ENCODE measurements around the gene GJA4. TPM values are rescaled to one million over a fixed set of nuclear protein-coding genes. Genes with fewer than 3 reads are reported as not detected.

The GJA4 gene
- total RNA-seq, 2 donors from 2014 or later = 41.3 to 64.2 TPM

DNA sequence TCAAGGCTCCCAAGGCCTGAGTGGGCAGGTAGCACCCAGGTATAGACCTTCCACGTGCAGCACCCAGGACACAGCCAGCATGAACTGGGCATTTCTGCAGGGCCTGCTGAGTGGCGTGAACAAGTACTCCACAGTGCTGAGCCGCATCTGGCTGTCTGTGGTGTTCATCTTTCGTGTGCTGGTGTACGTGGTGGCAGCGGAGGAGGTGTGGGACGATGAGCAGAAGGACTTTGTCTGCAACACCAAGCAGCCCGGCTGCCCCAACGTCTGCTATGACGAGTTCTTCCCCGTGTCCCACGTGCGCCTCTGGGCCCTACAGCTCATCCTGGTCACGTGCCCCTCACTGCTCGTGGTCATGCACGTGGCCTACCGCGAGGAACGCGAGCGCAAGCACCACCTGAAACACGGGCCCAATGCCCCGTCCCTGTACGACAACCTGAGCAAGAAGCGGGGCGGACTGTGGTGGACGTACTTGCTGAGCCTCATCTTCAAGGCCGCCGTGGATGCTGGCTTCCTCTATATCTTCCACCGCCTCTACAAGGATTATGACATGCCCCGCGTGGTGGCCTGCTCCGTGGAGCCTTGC lies 31.5 kb upstream of the GJA4 start:
- TF ChIP-seq, protein P1, sequence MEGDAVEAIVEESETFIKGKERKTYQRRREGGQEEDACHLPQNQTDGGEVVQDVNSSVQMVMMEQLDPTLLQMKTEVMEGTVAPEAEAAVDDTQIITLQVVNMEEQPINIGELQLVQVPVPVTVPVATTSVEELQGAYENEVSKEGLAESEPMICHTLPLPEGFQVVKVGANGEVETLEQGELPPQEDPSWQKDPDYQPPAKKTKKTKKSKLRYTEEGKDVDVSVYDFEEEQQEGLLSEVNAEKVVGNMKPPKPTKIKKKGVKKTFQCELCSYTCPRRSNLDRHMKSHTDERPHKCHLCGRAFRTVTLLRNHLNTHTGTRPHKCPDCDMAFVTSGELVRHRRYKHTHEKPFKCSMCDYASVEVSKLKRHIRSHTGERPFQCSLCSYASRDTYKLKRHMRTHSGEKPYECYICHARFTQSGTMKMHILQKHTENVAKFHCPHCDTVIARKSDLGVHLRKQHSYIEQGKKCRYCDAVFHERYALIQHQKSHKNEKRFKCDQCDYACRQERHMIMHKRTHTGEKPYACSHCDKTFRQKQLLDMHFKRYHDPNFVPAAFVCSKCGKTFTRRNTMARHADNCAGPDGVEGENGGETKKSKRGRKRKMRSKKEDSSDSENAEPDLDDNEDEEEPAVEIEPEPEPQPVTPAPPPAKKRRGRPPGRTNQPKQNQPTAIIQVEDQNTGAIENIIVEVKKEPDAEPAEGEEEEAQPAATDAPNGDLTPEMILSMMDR (IDR thresholded peaks at IDR 0.05) = no peak
- Histone ChIP-seq H3K36me3 (no peaks in the 10 kb centered on the region), H3K27me3 (replicated peaks; ENCODE audit: insufficient read depth) (no peaks in the 10 kb centered on the region), H3K4me1 (ENCODE audit: control insufficient read depth in 1 of 2, low read depth in 2 of 2) (no peaks in the 10 kb centered on the region), H3K4me3 (no peak overlapping the region), H3K9me3 (no peaks in the 10 kb centered on the region), H3K27ac (no peak overlapping the region)
- DNase-seq (ENCODE audit: low spot score) = no peak
- ATAC-seq (ENCODE audit: insufficient number of reproducible peaks, low FRiP score, low read depth) = no peak

DNA sequence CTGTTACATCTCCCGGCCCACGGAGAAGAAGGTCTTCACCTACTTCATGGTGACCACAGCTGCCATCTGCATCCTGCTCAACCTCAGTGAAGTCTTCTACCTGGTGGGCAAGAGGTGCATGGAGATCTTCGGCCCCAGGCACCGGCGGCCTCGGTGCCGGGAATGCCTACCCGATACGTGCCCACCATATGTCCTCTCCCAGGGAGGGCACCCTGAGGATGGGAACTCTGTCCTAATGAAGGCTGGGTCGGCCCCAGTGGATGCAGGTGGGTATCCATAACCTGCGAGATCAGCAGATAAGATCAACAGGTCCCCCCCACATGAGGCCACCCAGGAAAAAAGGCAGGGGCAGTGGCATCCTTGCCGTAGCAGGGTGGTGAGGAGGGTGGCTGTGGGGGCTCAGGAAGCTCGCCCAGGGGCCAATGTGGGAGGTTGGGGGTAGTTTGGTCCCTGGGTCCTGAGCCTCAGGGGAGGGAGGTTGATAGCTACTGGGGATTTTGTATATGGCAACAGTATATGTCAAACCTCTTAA lies 31.0 kb upstream of the GJA4 start:
- no peaks in the 10 kb centered on the region for H3K36me3 ChIP-seq

DNA sequence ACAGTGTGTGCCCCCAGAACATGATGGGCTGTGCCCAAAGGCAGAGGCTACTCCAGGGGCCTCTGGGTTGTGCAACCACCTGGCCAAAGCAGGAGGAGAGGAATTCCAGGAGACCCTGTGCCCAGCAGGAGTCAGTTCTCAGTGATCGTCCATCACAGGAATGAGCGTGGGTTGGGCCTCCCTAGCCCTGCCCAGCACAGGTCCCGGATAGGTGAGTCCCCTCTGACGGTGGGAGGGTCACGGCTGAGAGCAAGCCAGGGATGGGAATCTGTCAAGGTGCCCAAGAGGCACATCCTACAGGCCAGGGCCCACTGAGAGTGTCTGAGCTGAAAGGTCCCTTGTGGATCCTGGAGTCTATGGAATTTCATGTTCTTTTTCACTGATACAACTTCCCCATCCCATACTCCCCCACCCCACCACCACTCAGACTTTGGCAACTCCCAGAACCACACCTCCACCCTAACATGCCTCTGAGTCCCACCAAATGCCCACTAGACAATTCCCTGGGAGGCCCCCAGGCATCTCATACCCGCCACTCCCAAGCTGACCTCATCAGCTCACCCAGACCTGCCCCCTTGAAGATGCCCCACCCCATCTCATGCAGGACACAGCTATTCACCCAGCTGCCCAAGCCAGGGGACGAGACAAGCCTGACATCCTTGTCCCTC lies 30.2 kb upstream of the GJA4 start:
- Histone ChIP-seq H3K27ac (no peak overlapping the region), H3K9me3 (no peaks in the 10 kb centered on the region), H3K36me3 (no peaks in the 10 kb centered on the region), H3K27me3 (replicated peaks; ENCODE audit: insufficient read depth) (no peaks in the 10 kb centered on the region), H3K4me3 (no peak overlapping the region), H3K4me1 (ENCODE audit: control insufficient read depth in 1 of 2, low read depth in 2 of 2) (no peaks in the 10 kb centered on the region)
- ATAC-seq (ENCODE audit: insufficient number of reproducible peaks, low FRiP score, low read depth) = no peak
- TF ChIP-seq, protein P1 (IDR thresholded peaks at IDR 0.05) = no peak
- DNase-seq (ENCODE audit: low spot score) = no peak

More for the DNA sequence above, 31.0 kb upstream of the GJA4 start:
- no peak overlapping the region for H3K27ac ChIP-seq
- no peaks in the 10 kb centered on the region for H3K27me3 ChIP-seq (replicated peaks; ENCODE audit: insufficient read depth)
- ATAC-seq (ENCODE audit: insufficient number of reproducible peaks, low FRiP score, low read depth) = no peak
- no peak overlapping the region for H3K4me3 ChIP-seq
- no peak for DNase-seq (ENCODE audit: low spot score)
- TF ChIP-seq, protein P1 (IDR thresholded peaks at IDR 0.05) = no peak
- H3K9me3 ChIP-seq = no peaks in the 10 kb centered on the region
- H3K4me1 ChIP-seq (ENCODE audit: control insufficient read depth in 1 of 2, low read depth in 2 of 2) = no peaks in the 10 kb centered on the region

DNA sequence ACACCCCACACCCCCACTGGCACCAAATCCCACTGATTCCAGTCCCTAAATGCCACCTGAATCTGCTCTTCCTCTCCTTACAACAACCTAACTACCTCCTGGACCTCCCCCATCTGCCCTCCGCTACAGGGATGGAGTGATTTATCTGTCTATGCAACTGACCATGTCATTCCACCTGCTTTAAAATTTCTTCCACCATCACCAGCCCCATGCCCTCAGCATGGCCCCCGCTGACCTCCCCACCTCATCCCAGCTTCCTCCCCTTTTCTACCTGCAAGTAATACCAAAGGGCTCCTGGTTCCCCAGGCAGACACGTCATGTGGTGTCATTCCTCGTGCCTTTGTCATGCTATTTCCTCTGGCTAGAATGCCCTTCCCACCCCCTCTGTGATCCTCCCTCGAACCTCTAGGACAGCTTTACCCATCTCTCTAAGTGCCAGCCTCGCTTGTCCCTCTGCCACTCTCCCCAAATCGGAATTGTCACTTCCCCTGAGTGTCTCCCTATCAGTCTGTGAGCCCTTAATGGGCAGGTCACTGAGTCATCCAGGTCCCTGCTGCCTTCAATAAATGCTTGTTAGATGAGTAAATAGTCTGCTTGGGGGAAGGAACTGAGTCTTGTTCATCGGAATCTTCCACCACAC lies 29.5 kb upstream of the GJA4 start:
- H3K4me1 ChIP-seq (ENCODE audit: control insufficient read depth in 1 of 2, low read depth in 2 of 2) = no peaks in the 10 kb centered on the region
- TF ChIP-seq, protein P1 (IDR thresholded peaks at IDR 0.05) = no peak

DNA sequence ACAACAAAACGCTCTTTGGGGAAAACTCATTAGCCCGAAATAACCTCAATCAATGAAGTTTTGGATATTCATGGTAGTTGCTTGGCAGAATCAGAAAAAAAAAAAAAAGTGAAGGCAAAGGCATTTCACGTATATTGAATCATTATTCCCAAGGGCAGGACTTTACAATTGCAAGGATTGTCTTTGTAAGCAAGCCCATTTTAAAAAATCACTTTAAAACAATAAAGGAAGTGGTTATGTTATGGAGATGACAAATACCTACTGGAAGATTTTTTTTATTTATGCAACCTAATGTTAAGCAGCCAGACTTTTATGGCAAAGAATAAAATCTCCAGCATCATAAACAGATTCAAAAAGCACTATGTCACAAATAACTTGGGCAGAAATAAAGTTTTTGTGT lies 23.9 kb upstream of the GJA4 start:
- TF ChIP-seq, protein P1 (IDR thresholded peaks at IDR 0.05) = no peak
- no peaks in the 10 kb centered on the region for H3K4me1 ChIP-seq (ENCODE audit: control insufficient read depth in 1 of 2, low read depth in 2 of 2)
- ATAC-seq (ENCODE audit: insufficient number of reproducible peaks, low FRiP score, low read depth) = no peak

More for the DNA sequence above, 29.5 kb upstream of the GJA4 start:
- H3K9me3 ChIP-seq = no peaks in the 10 kb centered on the region
- ATAC-seq (ENCODE audit: insufficient number of reproducible peaks, low FRiP score, low read depth) (no peak), DNase-seq (ENCODE audit: low spot score) (no peak)
- H3K4me3 ChIP-seq = no peak overlapping the region
- no peaks in the 10 kb centered on the region for H3K36me3 ChIP-seq
- no peak overlapping the region for H3K27ac ChIP-seq
- no peaks in the 10 kb centered on the region for H3K27me3 ChIP-seq (replicated peaks; ENCODE audit: insufficient read depth)

More for the DNA sequence above, 23.9 kb upstream of the GJA4 start:
- Histone ChIP-seq H3K9me3 (no peaks in the 10 kb centered on the region), H3K36me3 (no peaks in the 10 kb centered on the region), H3K27ac (no peak overlapping the region), H3K4me3 (no peak overlapping the region), H3K27me3 (replicated peaks; ENCODE audit: insufficient read depth) (no peaks in the 10 kb centered on the region)
- no peak for DNase-seq (ENCODE audit: low spot score)

Measured in thoracic aorta (tissue), 2 donors.